ENCODE results near the gene TRIO.

The TRIO gene

GRCh38 chr5:14341571-14342230 is 198.6 kb downstream of the TRIO start:
- no peak for DNase-seq

DNA sequence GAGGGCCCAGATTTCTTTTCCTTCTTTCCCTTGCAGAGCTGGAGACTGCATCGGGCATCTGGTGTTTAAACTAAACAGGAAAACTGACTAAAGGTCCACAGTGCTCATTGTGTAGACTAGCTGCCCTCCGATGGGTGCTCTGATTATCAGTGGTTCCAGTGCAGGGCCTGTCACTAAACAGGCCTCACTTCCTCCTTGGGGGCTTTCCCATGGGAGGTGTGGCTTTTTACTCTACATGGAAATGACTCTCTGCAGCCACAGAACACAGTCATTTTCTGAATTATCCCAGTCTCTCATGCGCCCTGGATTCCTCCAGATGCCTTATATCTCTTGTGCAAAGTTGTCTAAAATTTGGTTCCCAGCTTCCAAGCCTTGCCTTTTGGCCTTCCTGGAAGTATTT is 199.2 kb downstream of the TRIO start:
- no peak for DNase-seq

DNA sequence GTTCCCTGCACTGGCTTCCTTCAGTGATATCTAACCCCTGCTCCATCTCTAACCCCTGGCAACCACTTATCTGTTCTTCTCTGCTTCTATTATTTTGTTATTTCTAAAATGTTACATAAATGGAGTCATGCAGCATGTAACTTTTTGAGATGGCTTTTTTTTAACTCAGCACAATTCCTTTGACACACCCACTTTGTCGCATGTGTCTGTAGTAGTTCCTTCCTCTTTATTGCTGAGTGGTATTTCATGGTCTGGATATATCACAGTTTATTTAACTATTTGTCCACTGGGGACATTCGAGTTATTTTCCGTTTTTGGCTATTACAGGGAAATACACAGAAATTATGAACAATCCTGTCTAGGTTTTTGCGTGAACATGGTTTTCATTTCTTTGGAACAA is 200.2 kb downstream of the TRIO start:
- DNase-seq = no peak

- no peak for DNase-seq
Observed at GRCh38 chr5:14347522-14347921, 204.4 kb downstream of the TRIO start.

DNA sequence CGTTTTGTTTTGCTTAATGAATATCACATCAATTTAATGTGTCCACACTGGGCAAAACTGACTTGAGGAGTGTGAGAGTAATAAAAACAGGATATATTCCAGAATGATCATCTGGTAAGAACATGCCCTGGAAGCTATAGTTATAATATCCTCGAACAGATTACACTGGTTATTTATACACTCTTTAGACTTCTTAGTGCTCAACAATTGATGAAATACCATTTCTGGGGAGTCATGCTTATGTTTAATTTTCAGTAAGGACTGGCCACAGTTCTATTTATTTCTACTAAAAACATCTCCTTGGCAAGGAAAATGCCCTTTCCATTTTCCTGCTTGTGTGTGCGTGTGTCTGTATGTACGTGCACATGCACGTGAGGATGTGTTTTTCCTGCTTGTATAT is 205.0 kb downstream of the TRIO start:
- DNase-seq = no peak

DNA sequence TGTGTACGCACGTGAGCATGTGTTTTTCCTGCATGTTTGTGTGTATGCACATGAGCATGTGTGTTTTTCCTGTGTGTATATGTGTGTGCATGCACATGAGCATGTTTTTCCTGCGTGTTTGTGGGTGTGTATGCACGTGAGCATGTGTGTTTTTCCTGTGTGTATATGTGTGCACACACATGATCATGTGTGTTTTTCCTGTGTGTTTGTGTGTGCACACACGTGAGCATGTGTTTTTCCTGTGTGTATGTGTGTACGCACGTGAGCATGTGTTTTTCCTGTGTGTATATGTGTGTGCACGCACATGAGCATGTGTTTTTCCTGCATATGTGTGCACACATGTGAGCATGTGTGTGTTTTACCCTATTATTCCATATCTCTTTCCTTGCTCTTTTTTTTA is 205.9 kb downstream of the TRIO start:
- DNase-seq = no peak

DNA sequence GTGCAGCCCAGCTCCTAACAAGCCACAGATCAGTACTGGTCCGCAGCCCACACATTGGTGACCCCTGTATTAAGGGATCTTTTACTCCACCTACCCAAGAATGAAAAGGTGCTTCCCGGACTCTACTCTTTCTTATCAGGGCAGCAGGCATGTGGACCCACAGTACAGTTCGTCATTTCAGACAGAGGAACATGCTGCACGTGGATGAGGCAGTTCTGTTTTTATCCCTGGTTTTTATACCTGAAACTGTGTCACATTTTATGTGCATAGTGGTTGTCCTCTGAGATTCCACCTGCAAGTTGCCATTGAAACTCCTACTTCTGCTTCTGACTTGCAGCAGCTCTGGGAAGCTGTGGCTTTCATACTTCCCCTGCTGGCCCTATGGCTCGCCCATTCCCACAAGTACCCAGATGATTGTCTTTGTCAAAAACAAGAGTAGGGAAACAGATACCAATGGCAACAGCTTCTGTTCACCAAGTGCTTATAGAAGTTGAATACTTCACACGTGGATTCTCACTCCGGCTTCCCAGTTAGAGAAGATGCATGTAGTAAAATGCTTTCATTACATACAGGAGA is 208.0 kb downstream of the TRIO start:
- DNase-seq = no peak

DNA sequence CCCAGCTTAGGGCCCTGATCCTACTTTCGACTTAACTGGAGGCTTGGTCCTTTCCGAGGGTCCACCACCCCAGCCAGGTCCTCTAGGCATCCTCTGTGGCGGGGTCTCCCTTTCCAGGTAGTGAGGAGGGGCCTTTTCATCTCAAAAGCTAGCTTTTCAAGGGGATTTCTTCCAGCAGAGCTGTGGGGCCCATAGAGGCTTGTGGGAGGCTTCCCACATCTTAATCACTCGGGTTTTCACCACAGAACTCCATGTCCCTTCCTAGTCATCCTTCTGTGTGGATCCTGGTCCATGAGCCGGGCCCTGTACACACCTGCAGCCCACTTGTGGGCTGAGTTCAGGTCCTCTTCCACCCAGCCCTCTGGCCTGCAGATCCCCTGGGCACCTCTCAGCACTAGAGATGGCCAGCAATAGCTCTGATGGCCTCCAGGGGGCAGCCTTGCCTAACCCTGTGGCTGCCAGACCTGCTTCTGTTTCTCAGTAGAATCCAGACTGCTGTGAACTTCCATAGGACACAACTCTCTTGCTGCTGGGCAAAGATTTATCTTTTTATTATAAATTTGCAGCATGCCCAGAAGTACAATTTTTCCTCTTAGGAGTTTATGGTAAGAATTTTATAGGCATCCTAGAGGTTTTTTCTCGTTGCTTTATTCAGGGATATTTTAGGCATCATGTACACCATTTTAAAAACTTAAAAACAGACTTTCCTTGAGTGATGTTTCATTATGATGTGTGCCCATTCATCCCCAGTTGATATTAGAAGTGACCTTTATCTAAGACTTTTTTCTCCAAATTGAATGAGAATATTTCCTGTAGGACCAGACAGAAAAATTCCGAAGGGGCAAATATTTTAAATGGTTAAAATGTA is 208.9 kb downstream of the TRIO start:
- peak; percentile 40 to 50 for DNase-seq

- no peak for DNase-seq
Observed at GRCh38 chr5:14353726-14354474, 210.8 kb downstream of the TRIO start.

DNA sequence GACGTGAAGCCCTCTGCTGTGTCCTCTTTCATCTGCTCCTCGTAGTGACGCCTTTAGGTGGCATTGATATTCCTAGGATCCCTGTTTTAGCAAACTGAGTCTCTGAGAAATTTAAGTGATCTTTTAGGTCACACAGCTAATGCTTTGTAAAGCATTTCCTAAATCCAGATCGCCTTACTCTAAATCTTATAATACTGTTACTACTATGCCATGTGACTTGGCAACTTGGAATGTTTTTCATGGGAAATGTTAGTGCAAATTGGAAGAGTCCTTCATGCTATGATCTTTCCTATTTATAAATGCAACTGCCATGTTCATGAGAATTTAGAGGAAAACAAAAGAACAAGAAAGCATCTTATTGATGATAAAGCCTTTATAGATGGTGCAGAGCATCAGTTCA is 212.2 kb downstream of the TRIO start:
- no peak for DNase-seq

- DNase-seq = no peak
Observed at GRCh38 chr5:14356305-14356704, 213.2 kb downstream of the TRIO start.

DNA sequence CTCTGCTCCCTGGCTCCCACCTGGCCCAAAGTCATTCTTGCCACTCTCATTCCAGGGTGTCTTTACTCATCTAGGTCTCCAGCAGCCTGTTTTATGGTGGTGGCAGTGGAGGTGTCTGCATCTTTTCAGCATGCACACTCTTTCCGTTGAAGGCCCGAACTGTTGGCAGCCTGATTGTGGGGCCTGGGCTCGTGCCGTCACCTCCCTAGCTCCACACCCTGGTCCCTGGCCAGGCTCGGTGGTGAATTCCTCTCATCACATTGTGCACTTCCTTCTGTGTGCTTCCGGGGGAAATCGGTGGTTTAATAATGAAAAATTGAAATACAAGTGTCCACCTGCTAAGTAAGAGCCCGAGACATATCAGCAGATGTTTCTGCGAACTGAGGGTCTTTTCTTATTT is 214.3 kb downstream of the TRIO start:
- no peak for DNase-seq

DNA sequence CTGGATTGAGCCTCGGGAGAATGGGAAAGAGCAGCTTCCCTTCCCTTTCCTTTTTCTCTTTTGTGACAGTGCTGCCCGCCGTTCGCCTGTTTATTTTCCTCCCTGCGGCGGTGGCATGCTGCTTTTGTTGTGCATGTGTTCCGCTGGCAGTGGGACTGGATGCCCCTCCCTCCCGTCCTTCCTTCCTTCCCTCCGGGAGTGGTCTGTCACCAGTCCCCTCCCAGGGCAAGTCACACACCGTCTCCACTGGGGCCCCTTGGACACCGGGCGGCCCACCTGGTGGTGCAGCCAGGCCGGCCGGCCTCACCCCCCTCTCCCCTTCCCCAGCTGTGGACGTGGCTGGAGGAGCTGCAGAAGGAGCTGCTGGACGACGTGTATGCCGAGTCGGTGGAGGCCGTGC is 214.7 kb downstream of the TRIO start:
- DNase-seq = no peak

GRCh38 chr5:14358536-14358935 is 215.4 kb downstream of the TRIO start:
- no peak for DNase-seq

DNA sequence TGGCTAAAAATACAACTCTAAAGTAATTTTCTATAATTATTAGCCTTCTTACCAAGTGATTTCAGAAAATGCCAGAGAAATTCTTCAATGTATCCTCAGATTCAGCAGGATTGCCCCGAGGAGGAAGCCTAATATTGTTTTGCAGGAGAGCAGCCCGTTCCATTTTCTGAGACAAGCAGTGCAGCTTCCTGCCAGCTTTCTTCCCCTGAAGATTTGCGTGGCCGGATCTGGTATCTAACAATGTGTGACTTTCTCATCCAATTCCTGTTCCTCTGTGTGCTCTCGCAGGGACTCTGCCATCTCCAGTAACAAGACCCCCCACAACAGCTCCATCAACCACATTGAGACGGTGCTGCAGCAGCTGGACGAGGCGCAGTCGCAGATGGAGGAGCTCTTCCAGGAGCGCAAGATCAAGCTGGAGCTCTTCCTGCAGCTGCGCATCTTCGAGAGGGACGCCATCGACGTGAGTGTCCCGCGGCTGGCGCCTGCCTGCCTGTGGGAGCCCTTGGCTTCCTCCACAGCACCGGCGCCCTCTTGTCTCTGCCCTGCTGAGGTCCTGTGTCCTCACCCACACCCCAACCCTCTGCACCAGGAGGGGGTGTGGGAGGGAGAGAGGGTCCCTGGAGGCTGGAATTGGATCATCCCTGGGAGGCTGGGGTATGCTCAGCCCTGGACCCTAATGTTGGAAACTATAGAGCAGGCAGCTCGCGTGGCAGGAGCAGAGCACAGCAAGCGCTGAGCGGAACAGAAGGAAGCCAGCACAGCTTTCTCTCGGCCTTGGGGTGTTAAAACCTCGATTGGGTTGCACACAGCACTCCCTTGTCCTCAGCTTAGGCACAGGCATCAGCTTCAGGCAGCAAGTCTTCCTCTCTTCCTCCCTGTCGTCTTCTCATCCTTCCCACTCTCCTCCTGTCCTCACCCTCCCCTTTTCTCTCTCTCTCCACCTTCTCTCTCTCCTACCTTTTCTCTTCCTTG is 216.2 kb downstream of the TRIO start:
- DNase-seq = no peak

DNA sequence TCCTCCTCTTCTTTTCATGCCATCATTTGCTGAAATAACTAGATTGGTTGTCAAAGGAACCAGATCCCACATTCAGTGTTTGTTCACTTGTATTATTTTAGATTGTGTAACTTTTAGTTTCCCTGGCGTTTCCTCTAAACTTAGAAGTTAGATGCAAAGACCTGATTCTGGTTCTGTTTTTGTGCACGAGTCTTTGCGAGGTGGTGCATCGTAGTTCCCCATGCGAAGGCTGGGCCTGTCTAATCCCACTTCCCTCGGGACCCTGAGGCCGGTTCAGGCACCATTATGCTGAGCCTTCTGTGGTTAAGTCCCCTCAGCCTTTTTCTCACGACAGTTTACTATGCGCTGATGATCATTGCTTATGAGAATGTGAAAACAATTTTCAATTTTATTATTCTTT is 219.3 kb downstream of the TRIO start:
- no peak for DNase-seq

- no peak for DNase-seq
Observed at GRCh38 chr5:14364096-14364495, 221.0 kb downstream of the TRIO start.

GRCh38 chr5:14364576-14365472 is 221.7 kb downstream of the TRIO start:
- DNase-seq = no peak

DNA sequence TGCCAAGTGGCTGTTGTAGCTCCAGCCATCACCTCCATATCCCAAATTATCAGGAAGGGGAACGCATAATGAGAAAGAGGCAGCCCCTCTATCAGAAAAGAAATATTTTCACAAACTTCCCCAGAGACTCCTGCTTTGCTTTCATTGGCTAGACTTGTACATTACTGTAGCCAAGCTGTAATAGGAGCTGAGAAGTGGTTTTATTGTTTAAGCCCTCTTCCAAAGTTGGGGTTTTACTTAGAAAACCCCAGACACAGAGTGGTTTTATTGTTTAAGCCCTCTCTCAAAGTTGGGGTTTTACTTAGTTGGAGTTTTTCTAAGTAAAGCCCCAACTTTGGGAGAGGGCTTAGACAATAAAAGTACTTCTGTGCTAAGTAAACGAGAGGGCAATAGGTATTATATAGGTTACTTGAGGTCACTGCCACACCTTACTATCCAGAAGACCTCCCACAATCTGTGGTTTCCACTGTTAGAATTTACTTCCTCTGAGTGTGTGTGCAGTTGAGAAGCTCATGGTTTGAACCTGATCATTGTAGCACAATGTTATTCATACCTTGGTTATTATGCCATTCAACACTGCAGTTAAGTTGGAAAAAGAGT is 222.8 kb downstream of the TRIO start:
- no peak for DNase-seq

GRCh38 chr5:14366763-14367162 is 223.6 kb downstream of the TRIO start:
- DNase-seq = no peak

GRCh38 chr5:14367364-14367763 is 224.2 kb downstream of the TRIO start:
- no peak for DNase-seq

Data from activated CD4-positive, alpha-beta T cell treated with anti-CD3 and anti-CD28 coated beads for 4 hours (primary cell).